HG02870 (cell line): ENCODE measurements around the gene TRIM46.
A peak's percentile ranks its signal among the peaks of the same experiment; 100 is the strongest.

Experiments used
- ATAC-seq: cut with Tn5 transposase; IDR thresholded peaks from one replicate; pipeline ENCODE4 v1.9.1; 2021; ENCODE audit warnings: mild to moderate bottlenecking, moderate library complexity; ENCODE audit not compliant: unreplicated experiment

The TRIM46 gene

GRCh38 chr1:155173478-155174323 is at the start of gene TRIM46:
TSS of gene TRIM46 (plus strand) at chr1:155173849. CDS start at chr1:155173967, 118 bp downstream.
- no peak for ATAC-seq

- no peak for ATAC-seq
Observed at GRCh38 chr1:155124503-155125463, 48.9 kb upstream of the TRIM46 start.

- ATAC-seq: no peak
Observed at GRCh38 chr1:155125511-155125945, 48.1 kb upstream of the TRIM46 start.

- ATAC-seq: no peak
Observed at GRCh38 chr1:155125946-155126555, 47.6 kb upstream of the TRIM46 start.

- no peak for ATAC-seq
Observed at GRCh38 chr1:155126556-155127104, 47.0 kb upstream of the TRIM46 start.

- ATAC-seq: no peak
Observed at GRCh38 chr1:155127105-155127966, 46.3 kb upstream of the TRIM46 start, which contains the start of gene EFNA1. TSS of gene EFNA1 (plus strand) at chr1:155127876. CDS start at chr1:155127978, 102 bp downstream.

- ATAC-seq: no peak
Observed at GRCh38 chr1:155127967-155128754, 45.5 kb upstream of the TRIM46 start.

GRCh38 chr1:155128755-155129473 is 44.7 kb upstream of the TRIM46 start:
- ATAC-seq: no peak

GRCh38 chr1:155130272-155131006 is 43.2 kb upstream of the TRIM46 start:
- ATAC-seq: no peak

- no peak for ATAC-seq
Observed at GRCh38 chr1:155131285-155131684, 42.4 kb upstream of the TRIM46 start.

GRCh38 chr1:155131856-155132255 is 41.8 kb upstream of the TRIM46 start:
- no peak for ATAC-seq

GRCh38 chr1:155133799-155134281 is 39.8 kb upstream of the TRIM46 start:
- ATAC-seq: no peak

- ATAC-seq: no peak
Observed at GRCh38 chr1:155134322-155134721, 39.3 kb upstream of the TRIM46 start.

- no peak for ATAC-seq
Observed at GRCh38 chr1:155134880-155135414, 38.7 kb upstream of the TRIM46 start.

- ATAC-seq: peak; percentile 69
Observed at GRCh38 chr1:155135415-155136028, 38.1 kb upstream of the TRIM46 start, which contains the start of gene SLC50A1. TSS of gene SLC50A1 (plus strand) at chr1:155135852. CDS start at chr1:155135912, 60 bp downstream.

- no peak for ATAC-seq
Observed at GRCh38 chr1:155136748-155137147, 36.9 kb upstream of the TRIM46 start.
